Parathyroid adenoma (tissue), 2 donors: ENCODE data around the gene TBC1D22A.

ENCODE experiments used
- H2AFZ ChIP-seq: fragments of 300-600 bp; sonication (generic); one replicate; pipeline ENCODE4 v1.7.0; 2017; ENCODE audit warnings: antibody characterized with exemption, mild to moderate bottlenecking
- H3K27ac ChIP-seq: fragments of 300-600 bp; sonication (generic); one replicate; pipeline ENCODE4 v1.7.0; 2017
- H3K27me3 ChIP-seq: fragments of 300-600 bp; sonication (generic); one replicate; pipeline ENCODE4 v1.7.0; 2017; ENCODE audit warnings: low read length; ENCODE audit not compliant: control insufficient read depth, insufficient read depth
- H3K36me3 ChIP-seq: fragments of 300-600 bp; sonication (generic); one replicate; pipeline ENCODE4 v1.7.0; 2017; ENCODE audit warnings: low read length; ENCODE audit not compliant: control insufficient read depth, insufficient read depth
- H3K4me1 ChIP-seq: fragments of 300-600 bp; sonication (generic); one replicate; pipeline ENCODE4 v1.7.0; 2017; ENCODE audit warnings: control low read depth
- H3K4me2 ChIP-seq: fragments of 300-600 bp; sonication (generic); one replicate; pipeline ENCODE4 v1.7.0; 2017; ENCODE audit warnings: low read length
- H3K4me3 ChIP-seq: fragments of 300-600 bp; sonication (generic); one replicate; pipeline ENCODE4 v1.7.0; 2017; ENCODE audit warnings: low read depth, low read length
- H3K79me2 ChIP-seq: fragments of 300-600 bp; sonication (generic); one replicate; pipeline ENCODE4 v1.7.0; 2017; ENCODE audit warnings: control low read depth
- H3K9ac ChIP-seq: fragments of 300-600 bp; sonication (generic); one replicate; pipeline ENCODE4 v1.7.0; 2017; ENCODE audit warnings: mild to moderate bottlenecking
- H3K9me3 ChIP-seq: fragments of 300-600 bp; sonication (generic); one replicate; pipeline ENCODE4 v1.7.0; 2017; ENCODE audit warnings: low read length; ENCODE audit not compliant: control insufficient read depth
- TF ChIP-seq, protein P1 (sequence below): fragments of 300-600 bp; sonication (generic); IDR thresholded peaks from one replicate; pipeline ENCODE4 v1.7.0; 2017; ENCODE audit warnings: antibody characterized with exemption, mild to moderate bottlenecking
- donor health status: primary hyperparathyroidism.

Gene TBC1D22A

GRCh38 chr22:46862418-46863324 is 100.2 kb downstream of the TBC1D22A start:
- no peak overlapping the region for H3K4me2 ChIP-seq
- H3K36me3 ChIP-seq = no peaks in the 10 kb centered on the region
- peaks cover 4% of the 10 kb centered on the region for H3K79me2 ChIP-seq
- no peaks in the 10 kb centered on the region for H3K4me1 ChIP-seq
- H2AFZ ChIP-seq = no peak overlapping the region
- no peaks in the 10 kb centered on the region for H3K27me3 ChIP-seq
- H3K9me3 ChIP-seq = no peaks in the 10 kb centered on the region
- no peak overlapping the region for H3K9ac ChIP-seq
- no peak overlapping the region for H3K4me3 ChIP-seq
- TF ChIP-seq, protein P1, sequence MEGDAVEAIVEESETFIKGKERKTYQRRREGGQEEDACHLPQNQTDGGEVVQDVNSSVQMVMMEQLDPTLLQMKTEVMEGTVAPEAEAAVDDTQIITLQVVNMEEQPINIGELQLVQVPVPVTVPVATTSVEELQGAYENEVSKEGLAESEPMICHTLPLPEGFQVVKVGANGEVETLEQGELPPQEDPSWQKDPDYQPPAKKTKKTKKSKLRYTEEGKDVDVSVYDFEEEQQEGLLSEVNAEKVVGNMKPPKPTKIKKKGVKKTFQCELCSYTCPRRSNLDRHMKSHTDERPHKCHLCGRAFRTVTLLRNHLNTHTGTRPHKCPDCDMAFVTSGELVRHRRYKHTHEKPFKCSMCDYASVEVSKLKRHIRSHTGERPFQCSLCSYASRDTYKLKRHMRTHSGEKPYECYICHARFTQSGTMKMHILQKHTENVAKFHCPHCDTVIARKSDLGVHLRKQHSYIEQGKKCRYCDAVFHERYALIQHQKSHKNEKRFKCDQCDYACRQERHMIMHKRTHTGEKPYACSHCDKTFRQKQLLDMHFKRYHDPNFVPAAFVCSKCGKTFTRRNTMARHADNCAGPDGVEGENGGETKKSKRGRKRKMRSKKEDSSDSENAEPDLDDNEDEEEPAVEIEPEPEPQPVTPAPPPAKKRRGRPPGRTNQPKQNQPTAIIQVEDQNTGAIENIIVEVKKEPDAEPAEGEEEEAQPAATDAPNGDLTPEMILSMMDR = no peak
- no peak overlapping the region for H3K27ac ChIP-seq

- no peak overlapping the region for H3K4me2 ChIP-seq
- no peaks in the 10 kb centered on the region for H3K36me3 ChIP-seq
- no peaks in the 10 kb centered on the region for H3K9me3 ChIP-seq
- H3K9ac ChIP-seq = no peak overlapping the region
- H3K27me3 ChIP-seq = no peaks in the 10 kb centered on the region
- TF ChIP-seq, protein P1 = no peak
- no peak overlapping the region for H3K4me3 ChIP-seq
- no peaks in the 10 kb centered on the region for H3K4me1 ChIP-seq
- no peak overlapping the region for H2AFZ ChIP-seq
- no peak overlapping the region for H3K27ac ChIP-seq
- H3K79me2 ChIP-seq = peaks cover 4% of the 10 kb centered on the region
Measured at GRCh38 chr22:46863794-46864193, 101.3 kb downstream of the TBC1D22A start.

- Histone ChIP-seq H2AFZ (no peak overlapping the region), H3K4me3 (no peak overlapping the region), H3K9me3 (no peaks in the 10 kb centered on the region), H3K9ac (no peak overlapping the region), H3K4me2 (no peak overlapping the region), H3K36me3 (no peaks in the 10 kb centered on the region), H3K27ac (no peak overlapping the region), H3K79me2 (peaks cover 4% of the 10 kb centered on the region), H3K27me3 (no peaks in the 10 kb centered on the region), H3K4me1 (no peaks in the 10 kb centered on the region)
- TF ChIP-seq, protein P1 = no peak
Measured at GRCh38 chr22:46864314-46865051, 102.0 kb downstream of the TBC1D22A start.

GRCh38 chr22:46865052-46865434 is 102.6 kb downstream of the TBC1D22A start:
- no peak overlapping the region for H3K27ac ChIP-seq
- no peak overlapping the region for H3K9ac ChIP-seq
- no peaks in the 10 kb centered on the region for H3K9me3 ChIP-seq
- peaks cover 4% of the 10 kb centered on the region for H3K79me2 ChIP-seq
- H3K4me2 ChIP-seq = no peak overlapping the region
- TF ChIP-seq, protein P1 = no peak
- no peak overlapping the region for H3K4me3 ChIP-seq
- H3K4me1 ChIP-seq = no peaks in the 10 kb centered on the region
- H2AFZ ChIP-seq = no peak overlapping the region
- H3K27me3 ChIP-seq = no peaks in the 10 kb centered on the region
- H3K36me3 ChIP-seq = no peaks in the 10 kb centered on the region
